ENCODE data around the gene SV2C. TPM values are rescaled to one million over a fixed set of nuclear protein-coding genes. Genes with fewer than 3 reads are reported as not detected.

Gene SV2C
- total and polyA plus RNA-seq, 7 donors, result under 0.01 to 0.01 TPM; not detected in 5

DNA sequence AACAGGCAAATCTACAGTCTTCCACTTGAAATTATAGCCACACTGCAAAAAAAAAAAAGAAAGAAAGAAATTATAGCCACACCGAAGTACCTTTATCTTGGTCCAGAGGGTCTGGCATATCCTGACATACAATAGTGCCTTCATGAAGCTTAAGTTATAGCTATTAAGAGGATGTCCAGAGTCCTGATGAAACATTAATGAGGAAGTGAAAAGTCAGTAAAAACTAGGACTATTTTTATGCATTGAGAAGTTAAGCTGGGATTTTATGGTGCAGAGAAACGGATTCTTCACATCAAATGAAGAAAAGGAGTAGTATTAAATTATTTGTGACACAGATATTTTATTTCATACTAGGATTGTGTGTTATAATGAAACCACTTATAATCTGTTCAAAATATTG lies 123.9 kb downstream of the SV2C start:
- intact Hi-C loops (cut with DNase I), result no loop called here
- H3K36me3 ChIP-seq (ENCODE audit: insufficient read depth in 1 of 2, low read depth in 1 of 2), result no peaks in the 10 kb centered on the region
- H3K4me3 ChIP-seq, result no peak overlapping the region
- DNase-seq, result no peak
- no peak for TF ChIP-seq CTCF (IDR thresholded peaks at IDR 0.05)
- peaks cover 0 to 3% (median 0%) of the 10 kb centered on the region in 3 donors for H3K27me3 ChIP-seq (ENCODE audit: insufficient read depth in 3 of 3, low read length in 2 of 3)
- H3K4me1 ChIP-seq, result no peaks in the 10 kb centered on the region
- H3K9me3 ChIP-seq, result peaks cover 5% of the 10 kb centered on the region
- no peak for ATAC-seq
- 23 to 36% (median 30%) methylated on average over 2 of the region's 2 CpGs for whole genome bisulfite sequencing, 3 donors
- H3K27ac ChIP-seq, result no peak overlapping the region

- DNase-seq (no peak), ATAC-seq (no peak)
- Histone ChIP-seq H3K27me3 (ENCODE audit: insufficient read depth in 3 of 3, low read length in 2 of 3) (no peaks in the 10 kb centered on the region), H3K36me3 (ENCODE audit: insufficient read depth in 1 of 2, low read depth in 1 of 2) (no peaks in the 10 kb centered on the region), H3K4me3 (no peak overlapping the region), H3K27ac (no peak overlapping the region), H3K9me3 (peaks cover 13% of the 10 kb centered on the region), H3K4me1 (no peaks in the 10 kb centered on the region)
- intact Hi-C loops (cut with DNase I), result no loop called here
- TF ChIP-seq CTCF (IDR thresholded peaks at IDR 0.05), result no peak
- 84 to 98% (median 90%) methylated on average over 2 of the region's 2 CpGs for WGBS, 3 donors
These were observed 126.1 kb downstream of the SV2C start for GRCh38 chr5:76209297-76209696.

DNA sequence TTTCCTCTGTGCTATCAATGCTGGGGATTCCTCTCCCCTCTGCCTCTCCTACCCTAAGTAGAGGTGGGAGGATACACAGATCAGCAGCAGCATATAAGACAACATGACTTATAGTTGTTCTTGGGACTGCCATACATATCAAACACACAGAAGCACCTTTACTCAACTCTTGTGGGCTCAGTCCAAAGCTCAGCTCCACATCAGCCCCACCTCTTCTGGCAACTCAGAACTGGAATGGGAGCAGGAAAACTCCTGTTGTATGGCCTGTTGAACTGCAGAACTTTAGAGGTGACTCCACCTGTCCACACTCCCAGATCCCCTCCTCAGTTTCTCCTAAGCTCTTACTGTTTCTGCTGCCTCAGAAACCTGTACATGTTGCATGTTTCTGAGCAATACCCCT lies 127.8 kb downstream of the SV2C start:
- TF ChIP-seq CTCF (IDR thresholded peaks at IDR 0.05), result no peak

DNA sequence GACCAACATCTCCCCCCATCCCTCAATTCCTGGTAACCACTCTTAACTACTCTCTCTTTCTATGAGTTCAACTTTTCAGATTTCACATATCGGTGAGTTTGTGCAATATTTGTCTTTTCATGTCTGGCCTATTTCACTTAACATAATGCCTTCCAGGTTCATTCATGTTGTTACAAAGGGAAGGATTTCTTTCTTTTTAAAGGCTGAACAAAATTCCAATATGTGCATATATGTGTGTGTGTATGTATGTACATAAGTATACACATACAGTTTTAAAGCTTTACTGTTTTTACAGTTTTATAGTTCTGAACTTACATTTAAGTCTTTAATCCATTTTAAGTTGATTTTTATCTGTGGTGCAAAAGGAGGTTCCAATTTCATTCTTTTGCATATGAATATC lies 130.7 kb downstream of the SV2C start:
- Histone ChIP-seq H3K4me3 (no peak overlapping the region), H3K9me3 (peaks cover 14% of the 10 kb centered on the region), H3K27me3 (ENCODE audit: insufficient read depth in 3 of 3, low read length in 2 of 3) (no peaks in the 10 kb centered on the region), H3K4me1 (no peaks in the 10 kb centered on the region), H3K36me3 (ENCODE audit: insufficient read depth in 1 of 2, low read depth in 1 of 2) (no peaks in the 10 kb centered on the region), H3K27ac (no peak overlapping the region)
- ATAC-seq (no peak), DNase-seq (no peak)
- intact Hi-C loops (cut with DNase I), result no loop called here
- WGBS, 3 donors, result 94 to 100% (median 94%) methylated on average over 1 of the region's 1 CpG
- TF ChIP-seq CTCF (IDR thresholded peaks at IDR 0.05), result no peak

More for the DNA sequence above, 127.8 kb downstream of the SV2C start:
- ATAC-seq (no peak), DNase-seq (no peak)
- H3K27me3 ChIP-seq (ENCODE audit: insufficient read depth in 3 of 3, low read length in 2 of 3), result no peaks in the 10 kb centered on the region
- H3K4me3 ChIP-seq, result no peak overlapping the region
- no peaks in the 10 kb centered on the region for H3K4me1 ChIP-seq
- H3K36me3 ChIP-seq (ENCODE audit: insufficient read depth in 1 of 2, low read depth in 1 of 2), result no peaks in the 10 kb centered on the region
- intact Hi-C loops (cut with DNase I), result no loop called here
- H3K9me3 ChIP-seq, result peaks cover 14% of the 10 kb centered on the region
- no peak overlapping the region for H3K27ac ChIP-seq

- peaks cover 9% of the 10 kb centered on the region for H3K9me3 ChIP-seq
- ATAC-seq (no peak), DNase-seq (no peak)
- H3K27ac ChIP-seq, result no peak overlapping the region
- no peaks in the 10 kb centered on the region for H3K36me3 ChIP-seq (ENCODE audit: insufficient read depth in 1 of 2, low read depth in 1 of 2)
- no peak for TF ChIP-seq CTCF (IDR thresholded peaks at IDR 0.05)
- H3K4me3 ChIP-seq, result no peak overlapping the region
- H3K27me3 ChIP-seq (ENCODE audit: insufficient read depth in 3 of 3, low read length in 2 of 3), result no peaks in the 10 kb centered on the region
- 91 to 94% (median 94%) methylated on average over 4 of the region's 4 CpGs for WGBS, 3 donors
- H3K4me1 ChIP-seq, result no peaks in the 10 kb centered on the region
- intact Hi-C loops (cut with DNase I), result no loop called here
These were observed 133.6 kb downstream of the SV2C start for GRCh38 chr5:76216748-76217147.
